B cell (primary cell): ENCODE results near the gene RASSF8. TPM values are rescaled to one million over a fixed set of nuclear protein-coding genes. Genes with fewer than 3 reads are reported as not detected.

Experiments
- ATAC-seq: fragments of 200-7000 bp; cut with Tn5 transposase; one replicate; pipeline ENCODE4 v1.10.0; 2021; ENCODE audit warnings: low read depth, mild to moderate bottlenecking, moderate number of reproducible peaks, moderate library complexity
- CTCF ChIA-PET: fragments of 350-600 bp; sonication (Branson Sonifier 250); formaldehyde crosslinking; loops from one replicate; lab custom pipeline; 2021; ENCODE audit warnings: antibody characterized with exemption, inconsistent platforms; lab: Charles Lee
- POLR2A ChIA-PET: fragments of 350-600 bp; sonication (Branson Sonifier 250); formaldehyde crosslinking; loops from one replicate; lab custom pipeline; 2021; ENCODE audit warnings: antibody characterized with exemption; lab: Charles Lee
- DNase-seq: peaks from one replicate; pipeline ENCODE4 v3.0.0; 2013
- H2AFZ ChIP-seq: 2 replicates; pipeline ENCODE4 v1.6.1; 2012; ENCODE audit warnings: mild to moderate bottlenecking, low read depth, low read length; ENCODE audit not compliant: insufficient read depth, poor library complexity, severe bottlenecking
- H3K27ac ChIP-seq, 2 donors: 1 replicate in 1 of 2; 2 replicates in 1 of 2; pipeline ENCODE4 v1.5.1; 2012 to 2013; ENCODE audit warnings: low read length in 2 of 2, mild to moderate bottlenecking in 2 of 2, moderate library complexity in 1 of 2
- H3K27me3 ChIP-seq, 4 experiments: fragments of 200-600 bp in 1 of 4; sonication (generic) in 1 of 4; replicated peaks in 1 of 4; 1 replicate in 2 of 4; 2 replicates in 2 of 4; pipeline versions ENCODE4 v1.6.1 to v1.7.0; 2013 to 2016; ENCODE audit warnings: low read length in 3 of 4, mild to moderate bottlenecking in 2 of 4, mixed read lengths in 1 of 4, moderate library complexity in 1 of 4; ENCODE audit not compliant: insufficient read depth in 4 of 4, control insufficient read depth in 3 of 4; ENCODE audit errors: control extremely low read depth in 1 of 4
- H3K36me3 ChIP-seq, 2 experiments: replicated peaks in 1 of 2; 1 replicate in 1 of 2; 2 replicates in 1 of 2; pipeline versions ENCODE4 v1.6.1 to v1.7.1; 2013; ENCODE audit warnings: low read length in 1 of 2; ENCODE audit not compliant: insufficient read depth in 2 of 2, control insufficient read depth in 1 of 2; ENCODE audit errors: control extremely low read depth in 1 of 2, extremely low read depth in 1 of 2
- H3K4me1 ChIP-seq, 2 donors: fragments of 200-600 bp in 1 of 2; sonication (generic) in 1 of 2; 1 replicate in 1 of 2; 2 replicates in 1 of 2; pipeline versions ENCODE4 v1.5.1 to v1.6.1; 2013 to 2017; ENCODE audit warnings: low read length in 2 of 2; ENCODE audit not compliant: control insufficient read depth in 2 of 2, insufficient read depth in 2 of 2
- H3K4me2 ChIP-seq: replicated peaks from 2 replicates; pipeline ENCODE3; 2012; ENCODE audit warnings: mild to moderate bottlenecking, low read depth, low read length; ENCODE audit not compliant: poor library complexity, severe bottlenecking
- H3K4me3 ChIP-seq, 5 experiments: fragments of 200-600 bp in 1 of 5; sonication (generic) in 1 of 5; 1 replicate in 3 of 5; 2 replicates in 2 of 5; pipeline versions ENCODE4 v1.5.1 to v1.7.0; 2011 to 2016; ENCODE audit warnings: low read length in 4 of 5, mild to moderate bottlenecking in 4 of 5, low read depth in 2 of 5, control low read depth in 1 of 5, moderate library complexity in 1 of 5; ENCODE audit not compliant: insufficient read depth in 1 of 5; ENCODE audit errors: control extremely low read depth in 1 of 5, extremely low read depth in 1 of 5
- H3K79me2 ChIP-seq: fragments of 200-600 bp; sonication (generic); one replicate; pipeline ENCODE4 v1.6.0; 2016; ENCODE audit warnings: low read length; ENCODE audit not compliant: control insufficient read depth, insufficient read depth
- H3K9ac ChIP-seq: fragments of 200-600 bp; sonication (generic); 2 replicates; pipeline ENCODE4 v1.6.1; 2017; ENCODE audit warnings: mild to moderate bottlenecking, low read length, moderate library complexity
- H3K9me3 ChIP-seq, 3 donors: one replicate each; pipeline versions ENCODE4 v1.6.1 to v1.7.1; 2013; ENCODE audit warnings: low read length in 2 of 3; ENCODE audit not compliant: control insufficient read depth in 2 of 3, insufficient read depth in 1 of 3; ENCODE audit errors: control extremely low read depth in 1 of 3
- H4K20me1 ChIP-seq: 2 replicates; pipeline ENCODE4 v1.6.0; 2012; ENCODE audit warnings: mild to moderate bottlenecking, low read length; ENCODE audit not compliant: insufficient read depth, control insufficient read depth, poor library complexity, severe bottlenecking
- H3K27ac Mint-ChIP-seq: one replicate; pipeline ENCODE4 v1.8.0; 2021; ENCODE audit warnings: mixed read lengths
- H3K27me3 Mint-ChIP-seq: one replicate; pipeline ENCODE4 v1.8.0; 2021; ENCODE audit warnings: mixed read lengths
- H3K4me1 Mint-ChIP-seq: one replicate; pipeline ENCODE4 v1.8.0; 2021; ENCODE audit warnings: mixed read lengths
- H3K4me3 Mint-ChIP-seq: one replicate; pipeline ENCODE4 v1.8.0; 2021; ENCODE audit warnings: mixed read lengths
- H3K9me3 Mint-ChIP-seq: one replicate; pipeline ENCODE4 v1.8.0; 2022; ENCODE audit warnings: mixed read lengths; ENCODE audit not compliant: insufficient read depth
- CTCF ChIP-seq: fragments of 200-600 bp; IDR thresholded peaks from one replicate; pipeline ENCODE4 v1.8.0; 2022; ENCODE audit warnings: antibody characterized with exemption, mild to moderate bottlenecking
- EZH2 ChIP-seq: IDR thresholded peaks from 2 replicates; pipeline ENCODE4 v1.6.1; 2012; ENCODE audit warnings: borderline replicate concordance, low read depth, mild to moderate bottlenecking, moderate library complexity, low read length; ENCODE audit not compliant: insufficient read depth, poor library complexity, severe bottlenecking
- WGBS: methylation state at CpG from one replicate; pipeline ENCODE4 v1.1.5; 2013; ENCODE audit warnings: missing lambda C conversion rate; ENCODE audit not compliant: insufficient coverage; 5-methylcytosine and 5-hydroxymethylcytosine counted together
- intact Hi-C: fragments of 100-400 bp; cut with micrococcal nuclease; formaldehyde crosslinking; loops from one replicate; pipeline ENCODE4 v1.10.0; 2022
- polyA plus RNA-seq: library from polyadenylated mRNA; depleted of rRNA; stranded (reverse); fragments of >200 nt; gene quantifications from 2 replicates; pipeline ENCODE4 v1.2.3, GENCODE V29; 2012
- total RNA-seq, 2 donors: library from RNA; stranded (reverse); fragments of 120-200 nt in 1 of 2; gene quantifications; 1 replicate in 1 of 2; 2 replicates in 1 of 2; pipeline versions ENCODE4 v1.2.3 to v1.2.4, GENCODE V29; 2013 to 2022

The RASSF8 gene
- total and polyA plus RNA-seq, 2 donors (not counting 1 experiment from before 2014, with no cell fraction given) = 0.01 to 0.49 TPM

DNA sequence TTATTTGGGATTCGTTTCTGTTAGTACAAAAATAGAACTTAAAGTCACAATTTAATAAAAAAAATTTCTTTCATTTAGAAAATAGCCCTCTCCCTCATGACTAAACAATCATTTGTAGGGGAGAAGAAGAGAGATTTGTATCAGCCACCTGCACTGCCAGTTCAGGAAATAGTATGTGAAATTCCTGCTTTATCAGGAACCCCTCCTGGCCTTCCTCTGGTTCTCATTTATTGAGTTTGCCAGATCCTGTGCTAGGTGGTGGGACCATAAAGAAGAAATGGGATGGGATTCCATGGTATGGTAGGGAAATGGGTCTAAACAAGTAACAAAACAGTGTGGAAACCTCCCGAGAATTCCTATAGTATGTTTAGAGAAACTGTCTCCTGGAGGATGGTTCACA lies 30.0 kb downstream of the RASSF8 start:
- DNase-seq (no peak), ATAC-seq (no peak)
- H3K9ac ChIP-seq = no peak overlapping the region
- TF ChIP-seq CTCF = no peak
- no peak for TF ChIP-seq EZH2
- H3K4me1 Mint-ChIP-seq = no peaks in the 10 kb centered on the region
- no peaks in the 10 kb centered on the region for H3K9me3 ChIP-seq
- no peak overlapping the region for H3K4me3 ChIP-seq
- intact Hi-C loops = no loop called here
- H3K27me3 Mint-ChIP-seq = no peaks in the 10 kb centered on the region
- no peaks in the 10 kb centered on the region for H4K20me1 ChIP-seq
- no peak overlapping the region for H2AFZ ChIP-seq
- H3K4me3 Mint-ChIP-seq = no peak overlapping the region
- CTCF ChIA-PET = no interaction called here
- no peak overlapping the region for H3K4me2 ChIP-seq
- peaks cover 0 to 2% (median 0%) of the 10 kb centered on the region in 4 experiments for H3K27me3 ChIP-seq
- no CpG with 5 or more reads among the region's 2 CpGs for WGBS
- H3K4me1 ChIP-seq = no peaks in the 10 kb centered on the region
- no peak overlapping the region for H3K27ac ChIP-seq
- no peaks in the 10 kb centered on the region for H3K9me3 Mint-ChIP-seq
- H3K36me3 ChIP-seq = no peaks in the 10 kb centered on the region
- POLR2A ChIA-PET = no interaction called here
- no peak overlapping the region for H3K27ac Mint-ChIP-seq
- no peaks in the 10 kb centered on the region for H3K79me2 ChIP-seq

- no peaks in the 10 kb centered on the region for H3K4me1 ChIP-seq
- ChIA-PET POLR2A (no interaction called here), CTCF (no interaction called here)
- no CpG with 5 or more reads among the region's 2 CpGs for WGBS
- no peak overlapping the region for H3K9ac ChIP-seq
- intact Hi-C loops = no loop called here
- no peak overlapping the region for H3K4me3 Mint-ChIP-seq
- H3K27me3 ChIP-seq = peaks cover 0 to 2% (median 0%) of the 10 kb centered on the region in 4 experiments
- H2AFZ ChIP-seq = no peak overlapping the region
- DNase-seq (no peak), ATAC-seq (no peak)
- TF ChIP-seq EZH2 = no peak
- no peak for TF ChIP-seq CTCF
- H3K4me3 ChIP-seq = no peak overlapping the region
- H3K4me2 ChIP-seq = no peak overlapping the region
- H3K79me2 ChIP-seq = no peaks in the 10 kb centered on the region
- H3K4me1 Mint-ChIP-seq = no peaks in the 10 kb centered on the region
- H3K36me3 ChIP-seq = no peaks in the 10 kb centered on the region
- no peaks in the 10 kb centered on the region for H3K9me3 Mint-ChIP-seq
- H3K27me3 Mint-ChIP-seq = no peaks in the 10 kb centered on the region
- H3K9me3 ChIP-seq = no peaks in the 10 kb centered on the region
- H3K27ac Mint-ChIP-seq = no peak overlapping the region
- H4K20me1 ChIP-seq = no peaks in the 10 kb centered on the region
- no peak overlapping the region for H3K27ac ChIP-seq
Measured at GRCh38 chr12:25990495-25990894, 32.0 kb downstream of the RASSF8 start.
